ENCODE measurements around the gene C7.

C7 gene

GRCh38 chr5:40976836-40977235, 67.5 kb downstream of the C7 start:
- DNase-seq (ENCODE audit: extremely low read depth, low read depth), result no peak
- no peak for TF ChIP-seq CTCF (IDR thresholded peaks at IDR 0.05; ENCODE audit: low read depth, low read length, missing control alignments)

GRCh38 chr5:40981420-40981819, 72.1 kb downstream of the C7 start:
- TF ChIP-seq CTCF (IDR thresholded peaks at IDR 0.05; ENCODE audit: low read depth, low read length, missing control alignments), result no peak
- no peak overlapping the region for H3K4me3 ChIP-seq (replicated peaks; ENCODE audit: low read depth, low read length)
- no peak for DNase-seq (ENCODE audit: extremely low read depth, low read depth)

More at GRCh38 chr5:40976836-40977235, 67.5 kb downstream of the C7 start:
- no peak overlapping the region for H3K4me3 ChIP-seq (replicated peaks; ENCODE audit: low read depth, low read length)

GRCh38 chr5:40983781-40984180, 74.5 kb downstream of the C7 start:
- no peak for TF ChIP-seq CTCF (IDR thresholded peaks at IDR 0.05; ENCODE audit: low read depth, low read length, missing control alignments)
- DNase-seq (ENCODE audit: extremely low read depth, low read depth), result no peak
- no peak overlapping the region for H3K4me3 ChIP-seq (replicated peaks; ENCODE audit: low read depth, low read length)

- no peak overlapping the region for H3K4me3 ChIP-seq (replicated peaks; ENCODE audit: low read depth, low read length)
- no peak for DNase-seq (ENCODE audit: extremely low read depth, low read depth)
- no peak for TF ChIP-seq CTCF (IDR thresholded peaks at IDR 0.05; ENCODE audit: low read depth, low read length, missing control alignments)
Observed at GRCh38 chr5:40984884-40985283, 75.6 kb downstream of the C7 start.

GRCh38 chr5:40985501-40985900, 76.2 kb downstream of the C7 start:
- no peak for TF ChIP-seq CTCF (IDR thresholded peaks at IDR 0.05; ENCODE audit: low read depth, low read length, missing control alignments)
- no peak for DNase-seq (ENCODE audit: extremely low read depth, low read depth)

GRCh38 chr5:40986666-40987065, 77.4 kb downstream of the C7 start:
- TF ChIP-seq CTCF (IDR thresholded peaks at IDR 0.05; ENCODE audit: low read depth, low read length, missing control alignments), result no peak
- no peak overlapping the region for H3K4me3 ChIP-seq (replicated peaks; ENCODE audit: low read depth, low read length)
- no peak for DNase-seq (ENCODE audit: extremely low read depth, low read depth)

More at GRCh38 chr5:40985501-40985900, 76.2 kb downstream of the C7 start:
- H3K4me3 ChIP-seq (replicated peaks; ENCODE audit: low read depth, low read length), result no peak overlapping the region

GRCh38 chr5:40987349-40987748, 78.1 kb downstream of the C7 start:
- TF ChIP-seq CTCF (IDR thresholded peaks at IDR 0.05; ENCODE audit: low read depth, low read length, missing control alignments), result no peak
- DNase-seq (ENCODE audit: extremely low read depth, low read depth), result no peak

More at GRCh38 chr5:40987349-40987748, 78.1 kb downstream of the C7 start:
- no peak overlapping the region for H3K4me3 ChIP-seq (replicated peaks; ENCODE audit: low read depth, low read length)

Measured in HFF-Myc (cell line).